DND-41 (cell line): Measurements from ENCODE around the gene RAD51AP2.

ENCODE experiments used
- ATAC-seq: fragments of 200-7000 bp; cut with Tn5 transposase; 3 replicates; pipeline ENCODE4 v1.9.1; 2021; ENCODE audit warnings: low read depth; ENCODE audit not compliant: insufficient read depth
- DNase-seq: peaks from one replicate; pipeline ENCODE4 v3.0.0-alpha.2; 2020
- H2AFZ ChIP-seq: 2 replicates; pipeline ENCODE4 v1.6.0; 2012; ENCODE audit warnings: low read depth, low read length
- H3K27ac ChIP-seq: 2 replicates; pipeline ENCODE4 v1.5.1; 2012; ENCODE audit warnings: low read length, inconsistent platforms
- H3K27me3 ChIP-seq: fragments of 200-600 bp; sonication (generic); 2 replicates; pipeline ENCODE4 v1.6.0; 2012; ENCODE audit warnings: low read length, mild to moderate bottlenecking, inconsistent platforms; ENCODE audit not compliant: insufficient read depth, poor library complexity
- H3K36me3 ChIP-seq: 2 replicates; pipeline ENCODE4 v1.5.1; 2012; ENCODE audit warnings: low read length, inconsistent platforms; ENCODE audit not compliant: insufficient read depth
- H3K4me1 ChIP-seq: 2 replicates; pipeline ENCODE4 v1.5.1; 2012; ENCODE audit warnings: mild to moderate bottlenecking, low read length; ENCODE audit not compliant: insufficient read depth
- H3K4me2 ChIP-seq: 2 replicates; pipeline ENCODE4 v1.6.0; 2012; ENCODE audit warnings: mild to moderate bottlenecking, moderate library complexity, low read length, inconsistent platforms; ENCODE audit not compliant: insufficient read depth
- H3K4me3 ChIP-seq, 2 experiments: fragments of 200-600 bp in 1 of 2; shearing (Covaris generic) in 1 of 2; 2 replicates each; pipeline ENCODE4 v1.5.1; 2012 to 2016; ENCODE audit warnings: inconsistent platforms in 2 of 2, low read length in 2 of 2, mild to moderate bottlenecking in 2 of 2, low read depth in 1 of 2, moderate library complexity in 1 of 2
- H3K79me2 ChIP-seq: 2 replicates; pipeline ENCODE4 v1.6.0; 2012; ENCODE audit warnings: low read length, inconsistent platforms; ENCODE audit not compliant: insufficient read depth
- H3K9ac ChIP-seq: 2 replicates; pipeline ENCODE4 v1.6.0; 2012; ENCODE audit warnings: low read depth, mild to moderate bottlenecking, inconsistent platforms, low read length, moderate library complexity
- H3K9me3 ChIP-seq: 2 replicates; pipeline ENCODE4 v1.5.1; 2012; ENCODE audit warnings: low read length, moderate library complexity, mild to moderate bottlenecking, inconsistent platforms; ENCODE audit not compliant: insufficient read depth, severe bottlenecking
- H4K20me1 ChIP-seq: 2 replicates; pipeline ENCODE4 v1.6.0; 2012; ENCODE audit warnings: low read length; ENCODE audit not compliant: insufficient read depth
- CTCF ChIP-seq: IDR thresholded peaks from 2 replicates; pipeline ENCODE4 v1.5.1; 2012; ENCODE audit warnings: borderline replicate concordance, low read length, moderate library complexity, mild to moderate bottlenecking; ENCODE audit not compliant: poor library complexity, severe bottlenecking; ENCODE audit errors: extremely low read depth
- EZH2 ChIP-seq: IDR thresholded peaks from 3 replicates; pipeline ENCODE4 v1.6.1; 2012; ENCODE audit warnings: borderline replicate concordance, low read depth, mild to moderate bottlenecking, moderate library complexity, low read length, inconsistent platforms; ENCODE audit not compliant: severe bottlenecking

RAD51AP2 gene

GRCh38 chr2:17557596-17557995 lies 39.4 kb upstream of the RAD51AP2 start:
- no peaks in the 10 kb centered on the region for H3K27me3 ChIP-seq
- no peak overlapping the region for H3K4me3 ChIP-seq
- no peak overlapping the region for H3K9ac ChIP-seq
- no peaks in the 10 kb centered on the region for H3K79me2 ChIP-seq
- no peaks in the 10 kb centered on the region for H3K9me3 ChIP-seq
- H3K36me3 ChIP-seq = no peaks in the 10 kb centered on the region
- ATAC-seq = no peak
- H2AFZ ChIP-seq = no peak overlapping the region
- DNase-seq = no peak
- TF ChIP-seq CTCF = no peak
- no peak for TF ChIP-seq EZH2
- H3K4me2 ChIP-seq = no peak overlapping the region
- no peak overlapping the region for H3K27ac ChIP-seq
- H3K4me1 ChIP-seq = no peaks in the 10 kb centered on the region
- no peaks in the 10 kb centered on the region for H4K20me1 ChIP-seq

GRCh38 chr2:17555150-17555549 lies 36.9 kb upstream of the RAD51AP2 start:
- TF ChIP-seq CTCF (no peak), EZH2 (no peak)
- no peak overlapping the region for H3K4me2 ChIP-seq
- H4K20me1 ChIP-seq = no peaks in the 10 kb centered on the region
- H3K9ac ChIP-seq = no peak overlapping the region
- no peaks in the 10 kb centered on the region for H3K79me2 ChIP-seq
- no peaks in the 10 kb centered on the region for H3K27me3 ChIP-seq
- no peak overlapping the region for H3K4me3 ChIP-seq
- no peak for DNase-seq
- H3K36me3 ChIP-seq = no peaks in the 10 kb centered on the region
- ATAC-seq = no peak
- H3K4me1 ChIP-seq = no peaks in the 10 kb centered on the region
- H3K9me3 ChIP-seq = no peaks in the 10 kb centered on the region
- H2AFZ ChIP-seq = no peak overlapping the region
- H3K27ac ChIP-seq = no peak overlapping the region

GRCh38 chr2:17550907-17551306 lies 32.7 kb upstream of the RAD51AP2 start:
- Histone ChIP-seq H3K4me1 (no peaks in the 10 kb centered on the region), H3K4me2 (no peak overlapping the region), H3K27ac (no peak overlapping the region), H2AFZ (no peak overlapping the region), H3K27me3 (no peaks in the 10 kb centered on the region), H3K79me2 (no peaks in the 10 kb centered on the region), H4K20me1 (no peaks in the 10 kb centered on the region), H3K9ac (no peak overlapping the region), H3K36me3 (no peaks in the 10 kb centered on the region), H3K9me3 (no peaks in the 10 kb centered on the region), H3K4me3 (no peak overlapping the region)
- ATAC-seq (no peak), DNase-seq (no peak)
- no peak for TF ChIP-seq EZH2
- TF ChIP-seq CTCF = no peak

GRCh38 chr2:17547737-17548136 lies 29.5 kb upstream of the RAD51AP2 start:
- Histone ChIP-seq H3K4me3 (no peak overlapping the region), H3K27me3 (no peaks in the 10 kb centered on the region), H3K4me2 (no peak overlapping the region), H3K9me3 (no peaks in the 10 kb centered on the region), H3K4me1 (no peaks in the 10 kb centered on the region), H3K27ac (no peak overlapping the region), H3K79me2 (no peaks in the 10 kb centered on the region), H2AFZ (no peak overlapping the region), H3K9ac (no peak overlapping the region), H4K20me1 (no peaks in the 10 kb centered on the region), H3K36me3 (no peaks in the 10 kb centered on the region)
- TF ChIP-seq CTCF = no peak
- no peak for TF ChIP-seq EZH2
- ATAC-seq (no peak), DNase-seq (no peak)
